ENCODE data around the gene EYA3.

DNA sequence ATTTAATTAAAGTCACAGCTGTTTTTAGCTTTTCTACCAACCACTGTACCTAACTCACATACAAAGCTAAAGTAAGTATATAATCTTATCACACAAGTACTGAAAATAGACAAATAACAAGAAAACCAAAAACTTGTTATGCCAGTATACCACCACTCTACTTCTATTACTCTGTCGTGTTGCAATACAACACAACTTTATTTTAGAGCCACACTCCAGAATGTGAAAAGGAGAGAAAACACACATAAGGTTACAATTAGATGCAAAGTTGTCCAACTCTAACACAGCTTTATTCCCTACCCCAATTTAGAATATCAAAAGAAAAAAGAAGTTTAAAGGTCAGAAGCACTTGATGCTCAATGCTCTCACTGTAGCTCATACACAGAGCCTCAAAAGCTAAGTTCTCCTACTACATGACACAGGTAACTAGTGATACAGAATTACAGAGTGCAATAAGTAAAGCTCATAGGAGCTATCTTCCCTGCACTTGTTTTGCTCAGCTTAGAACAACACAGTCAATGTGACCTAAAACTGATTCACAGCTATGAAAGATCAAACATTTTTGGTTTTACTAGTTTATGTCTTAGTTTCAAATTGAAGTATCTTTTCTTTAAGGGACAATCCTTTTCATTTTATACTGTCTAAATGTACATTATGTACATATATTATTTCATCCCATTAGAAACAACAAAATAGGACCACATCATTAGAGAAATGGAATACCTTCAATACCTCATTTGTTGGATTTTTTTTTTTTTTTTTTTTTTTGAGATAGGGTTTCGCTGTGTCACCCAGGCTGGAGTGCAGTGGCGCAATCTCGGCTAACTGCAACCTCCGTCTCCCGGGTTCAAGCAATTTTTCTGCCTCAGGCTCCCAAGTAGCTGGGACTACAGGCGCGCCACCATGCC, 29.2 kb downstream of the EYA3 start:
- TF ChIP-seq, protein P1, sequence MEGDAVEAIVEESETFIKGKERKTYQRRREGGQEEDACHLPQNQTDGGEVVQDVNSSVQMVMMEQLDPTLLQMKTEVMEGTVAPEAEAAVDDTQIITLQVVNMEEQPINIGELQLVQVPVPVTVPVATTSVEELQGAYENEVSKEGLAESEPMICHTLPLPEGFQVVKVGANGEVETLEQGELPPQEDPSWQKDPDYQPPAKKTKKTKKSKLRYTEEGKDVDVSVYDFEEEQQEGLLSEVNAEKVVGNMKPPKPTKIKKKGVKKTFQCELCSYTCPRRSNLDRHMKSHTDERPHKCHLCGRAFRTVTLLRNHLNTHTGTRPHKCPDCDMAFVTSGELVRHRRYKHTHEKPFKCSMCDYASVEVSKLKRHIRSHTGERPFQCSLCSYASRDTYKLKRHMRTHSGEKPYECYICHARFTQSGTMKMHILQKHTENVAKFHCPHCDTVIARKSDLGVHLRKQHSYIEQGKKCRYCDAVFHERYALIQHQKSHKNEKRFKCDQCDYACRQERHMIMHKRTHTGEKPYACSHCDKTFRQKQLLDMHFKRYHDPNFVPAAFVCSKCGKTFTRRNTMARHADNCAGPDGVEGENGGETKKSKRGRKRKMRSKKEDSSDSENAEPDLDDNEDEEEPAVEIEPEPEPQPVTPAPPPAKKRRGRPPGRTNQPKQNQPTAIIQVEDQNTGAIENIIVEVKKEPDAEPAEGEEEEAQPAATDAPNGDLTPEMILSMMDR (IDR thresholded peaks at IDR 0.05; ENCODE audit: low read length), result no peak
- TF ChIP-seq EZH2 (optimal IDR thresholded peaks at IDR 0.05; ENCODE audit: low read depth, low read length), result no peak

Measured in MM.1S (cell line).